Spinal cord (tissue), 10 donors: ENCODE data around the gene DPH6. TPM values are rescaled to one million over a fixed set of nuclear protein-coding genes. Genes with fewer than 3 reads are reported as not detected.
A peak's percentile ranks its signal among the peaks of the same experiment; 100 is the strongest.
"Not testable (repeated sequence)": the region's sequence is repeated elsewhere in the genome, so short reads cannot be mapped to it uniquely, and the experiment has no call there.

Experiments used
- DNase-seq, 6 donors: peaks; one replicate each; pipeline versions ENCODE4 v3.0.0 to v3.0.0-alpha.2; 2013 to 2015; ENCODE audit warnings: low spot score in 6 of 6, low read depth in 4 of 6
- H3K27ac ChIP-seq: one replicate; pipeline ENCODE4 v1.5.1; 2013; ENCODE audit warnings: low read depth, low read length, control low read depth
- H3K27me3 ChIP-seq: one replicate; pipeline ENCODE4 v1.6.1; 2013; ENCODE audit warnings: low read length; ENCODE audit not compliant: control insufficient read depth, insufficient read depth
- H3K36me3 ChIP-seq: one replicate; pipeline ENCODE4 v1.6.1; 2013; ENCODE audit warnings: low read length; ENCODE audit not compliant: control insufficient read depth, insufficient read depth
- H3K4me1 ChIP-seq: one replicate; pipeline ENCODE4 v1.6.1; 2013; ENCODE audit warnings: low read length; ENCODE audit not compliant: control insufficient read depth, insufficient read depth
- H3K4me3 ChIP-seq: one replicate; pipeline ENCODE4 v1.5.1; 2013; ENCODE audit warnings: low read depth, low read length, control low read depth
- H3K9me3 ChIP-seq: one replicate; pipeline ENCODE4 v1.6.1; 2013; ENCODE audit warnings: low read length; ENCODE audit not compliant: control insufficient read depth, insufficient read depth
- WGBS: methylation state at CpG from one replicate; pipeline ENCODE4 v1.1.5; 2013; ENCODE audit warnings: missing lambda C conversion rate; ENCODE audit not compliant: insufficient coverage; 5-methylcytosine and 5-hydroxymethylcytosine counted together
- polyA plus RNA-seq, 2 donors: library from polyadenylated mRNA; unstranded; fragments of 120-200 nt; gene quantifications; one replicate each; pipeline ENCODE4 v1.2.1, GENCODE V29; 2013; ENCODE audit not compliant: insufficient read length in 2 of 2
- total RNA-seq, 2 donors: library from RNA; depleted of rRNA in 1 of 2; stranded (reverse); fragments of 120-200 nt in 1 of 2; fragments of >200 nt in 1 of 2; gene quantifications; one replicate each; pipeline versions ENCODE4 v1.2.3 to v1.2.4, GENCODE V29; 2013 to 2014
- donor health status: healthy.

DPH6 gene
- total and polyA plus RNA-seq, 4 donors = 12.4 to 26.4 (median 17.6) TPM

- Histone ChIP-seq H3K36me3 (no peaks in the 10 kb centered on the region), H3K4me3 (no peak overlapping the region), H3K9me3 (no peaks in the 10 kb centered on the region), H3K4me1 (no peaks in the 10 kb centered on the region), H3K27ac (no peak overlapping the region), H3K27me3 (no peaks in the 10 kb centered on the region)
- DNase-seq = no peak
- no CpG with 5 or more reads among the region's 1 CpG for WGBS
Observed at GRCh38 chr15:35431281-35431680, 114.7 kb downstream of the DPH6 start.

GRCh38 chr15:35430301-35430700 is 115.7 kb downstream of the DPH6 start:
- no peak overlapping the region for H3K27ac ChIP-seq
- peak in 1 of 6 donors; percentile 16 for DNase-seq
- no peaks in the 10 kb centered on the region for H3K27me3 ChIP-seq
- H3K4me3 ChIP-seq = no peak overlapping the region
- H3K9me3 ChIP-seq = no peaks in the 10 kb centered on the region
- H3K36me3 ChIP-seq = no peaks in the 10 kb centered on the region
- no peaks in the 10 kb centered on the region for H3K4me1 ChIP-seq

GRCh38 chr15:35427496-35427895 is 118.5 kb downstream of the DPH6 start:
- no peak for DNase-seq
- no peak overlapping the region for H3K27ac ChIP-seq
- H3K4me3 ChIP-seq = no peak overlapping the region
- H3K9me3 ChIP-seq = no peaks in the 10 kb centered on the region
- H3K27me3 ChIP-seq = no peaks in the 10 kb centered on the region
- H3K36me3 ChIP-seq = no peaks in the 10 kb centered on the region
- H3K4me1 ChIP-seq = no peaks in the 10 kb centered on the region

GRCh38 chr15:35427091-35427490 is 118.9 kb downstream of the DPH6 start:
- Histone ChIP-seq H3K36me3 (no peaks in the 10 kb centered on the region), H3K27me3 (no peaks in the 10 kb centered on the region), H3K27ac (no peak overlapping the region), H3K9me3 (no peaks in the 10 kb centered on the region), H3K4me3 (no peak overlapping the region), H3K4me1 (no peaks in the 10 kb centered on the region)
- 60% methylated on average over 2 of the region's 3 CpGs for WGBS
- no peak for DNase-seq

GRCh38 chr15:35410775-35411174 is 135.2 kb downstream of the DPH6 start:
- H3K9me3 ChIP-seq = no peaks in the 10 kb centered on the region
- H3K4me1 ChIP-seq = no peaks in the 10 kb centered on the region
- no CpG with 5 or more reads among the region's 1 CpG for WGBS
- no peak overlapping the region for H3K4me3 ChIP-seq
- H3K36me3 ChIP-seq = no peaks in the 10 kb centered on the region
- H3K27me3 ChIP-seq = no peaks in the 10 kb centered on the region
- no peak for DNase-seq
- H3K27ac ChIP-seq = no peak overlapping the region

GRCh38 chr15:35399901-35400300 is 146.1 kb downstream of the DPH6 start:
- Histone ChIP-seq H3K9me3 (no peaks in the 10 kb centered on the region), H3K4me3 (no peak overlapping the region), H3K27me3 (no peaks in the 10 kb centered on the region), H3K36me3 (no peaks in the 10 kb centered on the region), H3K4me1 (no peaks in the 10 kb centered on the region), H3K27ac (no peak overlapping the region)
- DNase-seq = no peak
- 100% methylated on average over 2 of the region's 3 CpGs for WGBS

GRCh38 chr15:35397027-35397426 is 148.9 kb downstream of the DPH6 start:
- DNase-seq = no peak
- no peaks in the 10 kb centered on the region for H3K4me1 ChIP-seq
- no peak overlapping the region for H3K27ac ChIP-seq
- H3K36me3 ChIP-seq = no peaks in the 10 kb centered on the region
- no peaks in the 10 kb centered on the region for H3K27me3 ChIP-seq
- H3K4me3 ChIP-seq = no peak overlapping the region
- no peaks in the 10 kb centered on the region for H3K9me3 ChIP-seq

GRCh38 chr15:35394416-35394815 is 151.5 kb downstream of the DPH6 start:
- no peak for DNase-seq
- no peaks in the 10 kb centered on the region for H3K27me3 ChIP-seq
- no peaks in the 10 kb centered on the region for H3K36me3 ChIP-seq
- WGBS = 80% methylated on average over 1 of the region's 2 CpGs
- no peaks in the 10 kb centered on the region for H3K9me3 ChIP-seq
- no peaks in the 10 kb centered on the region for H3K4me1 ChIP-seq
- no peak overlapping the region for H3K4me3 ChIP-seq
- H3K27ac ChIP-seq = no peak overlapping the region

- DNase-seq = no peak
- Histone ChIP-seq H3K4me1 (no peaks in the 10 kb centered on the region), H3K9me3 (no peaks in the 10 kb centered on the region), H3K36me3 (no peaks in the 10 kb centered on the region), H3K4me3 (no peak overlapping the region), H3K27ac (no peak overlapping the region), H3K27me3 (no peaks in the 10 kb centered on the region)
- WGBS = 56% methylated on average over 1 of the region's 2 CpGs
Observed at GRCh38 chr15:35393398-35393797, 152.6 kb downstream of the DPH6 start.

GRCh38 chr15:35391408-35391984 is 154.5 kb downstream of the DPH6 start:
- H3K27ac ChIP-seq, H3K27me3 ChIP-seq, H3K4me1 ChIP-seq, DNase-seq, H3K4me3 ChIP-seq, H3K9me3 ChIP-seq, H3K36me3 ChIP-seq: not testable (repeated sequence)
- 96% methylated on average over 14 of the region's 18 CpGs for WGBS
